Mononuclear cell (primary cell): ENCODE data around the gene MYL6B. TPM values are rescaled to one million over a fixed set of nuclear protein-coding genes. Genes with fewer than 3 reads are reported as not detected.

Experiments used
- H3K27me3 ChIP-seq: 2 replicates; pipeline ENCODE4 v1.6.0; 2011; ENCODE audit warnings: low read length, control low read depth; ENCODE audit not compliant: insufficient read depth
- H3K4me1 ChIP-seq: 2 replicates; pipeline ENCODE4 v1.5.1; 2011; ENCODE audit warnings: mild to moderate bottlenecking, low read length, control low read depth; ENCODE audit not compliant: insufficient read depth
- H3K4me3 ChIP-seq: 2 replicates; pipeline ENCODE4 v1.5.1; 2011; ENCODE audit warnings: mild to moderate bottlenecking, low read length, moderate library complexity
- H3K9me3 ChIP-seq: 2 replicates; pipeline ENCODE4 v1.5.1; 2011; ENCODE audit warnings: low read depth, mild to moderate bottlenecking, control low read depth, low read length
- total RNA-seq: library from RNA; depleted of rRNA; stranded (reverse); fragments of >200 nt; gene quantifications from one replicate; pipeline ENCODE4 v1.2.3, GENCODE V29; 2012

The MYL6B gene
- total RNA-seq, 1 donor = 2.1 TPM

DNA sequence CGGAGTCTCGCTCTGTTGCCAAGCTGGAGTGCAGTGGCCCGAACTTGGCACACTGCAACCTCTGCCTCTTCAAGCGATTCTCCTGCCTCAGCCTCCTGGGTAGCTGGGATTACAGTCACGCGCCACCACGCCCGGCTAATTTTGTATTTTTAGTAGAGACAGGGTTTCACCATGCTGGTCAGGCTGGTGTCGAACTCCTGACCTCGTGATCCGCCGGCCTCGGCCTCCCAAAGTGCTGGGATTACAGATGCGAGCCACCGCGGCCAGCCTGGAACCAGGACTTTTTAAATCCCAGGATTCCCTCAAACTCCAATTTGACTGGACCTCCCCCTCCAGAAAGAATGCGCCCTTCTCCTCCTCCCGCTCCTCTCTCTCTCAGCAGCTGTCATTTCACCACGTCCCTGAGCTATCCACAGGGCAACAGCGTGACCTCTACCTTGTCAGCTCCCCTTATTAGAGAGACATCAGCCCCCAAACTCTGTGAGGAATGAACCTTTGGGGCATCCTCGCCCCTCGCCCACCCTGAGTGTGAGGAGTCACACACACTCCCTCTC, 22.4 kb upstream of the MYL6B start:
- no peaks in the 10 kb centered on the region for H3K27me3 ChIP-seq
- peaks cover 56% of the 10 kb centered on the region for H3K4me1 ChIP-seq
- no peaks in the 10 kb centered on the region for H3K9me3 ChIP-seq
- H3K4me3 ChIP-seq = peak overlapping the region; percentile 79

DNA sequence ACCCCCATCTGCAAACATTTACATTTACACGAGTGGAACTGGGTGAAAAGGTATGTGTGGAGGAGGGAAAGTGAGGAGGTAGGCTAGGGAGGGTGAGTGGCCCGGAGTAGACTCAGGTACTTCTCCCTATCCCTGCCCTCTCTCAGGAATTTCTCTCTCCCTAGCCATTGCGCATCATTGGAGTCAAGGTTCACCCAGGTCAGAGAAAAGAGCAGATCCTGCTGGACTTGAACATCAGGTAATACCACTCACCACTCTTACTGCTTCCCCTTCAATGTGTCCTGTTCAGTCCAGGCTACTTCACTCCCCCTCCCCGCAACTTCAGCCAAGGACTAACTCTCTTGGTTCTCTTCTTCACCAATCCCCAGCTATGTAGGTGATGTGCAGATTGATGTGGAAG, 21.5 kb upstream of the MYL6B start:
- Histone ChIP-seq H3K4me3 (no peak overlapping the region), H3K9me3 (no peaks in the 10 kb centered on the region), H3K4me1 (peaks cover 48% of the 10 kb centered on the region), H3K27me3 (no peaks in the 10 kb centered on the region)

DNA sequence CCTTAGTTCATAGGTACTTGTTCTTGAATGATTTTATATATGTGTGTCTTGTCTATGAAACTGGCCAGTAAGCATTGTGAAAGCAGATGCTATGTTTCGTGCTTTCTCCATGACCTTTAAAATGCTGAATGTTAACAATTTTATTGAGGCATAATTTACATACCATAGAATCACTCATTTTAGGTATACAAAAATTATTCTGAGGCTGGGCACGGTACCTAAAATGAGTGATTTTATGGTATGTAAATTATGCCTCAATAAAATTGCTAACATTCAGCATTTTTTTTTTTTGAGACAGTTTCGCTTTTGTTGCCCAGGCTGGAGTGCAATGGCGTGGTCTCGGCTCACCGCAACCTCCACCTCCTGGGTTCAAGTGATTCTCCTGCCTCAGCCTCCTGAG, 17.5 kb upstream of the MYL6B start:
- no peaks in the 10 kb centered on the region for H3K27me3 ChIP-seq
- peaks cover 47% of the 10 kb centered on the region for H3K4me1 ChIP-seq
- no peak overlapping the region for H3K4me3 ChIP-seq
- no peaks in the 10 kb centered on the region for H3K9me3 ChIP-seq

DNA sequence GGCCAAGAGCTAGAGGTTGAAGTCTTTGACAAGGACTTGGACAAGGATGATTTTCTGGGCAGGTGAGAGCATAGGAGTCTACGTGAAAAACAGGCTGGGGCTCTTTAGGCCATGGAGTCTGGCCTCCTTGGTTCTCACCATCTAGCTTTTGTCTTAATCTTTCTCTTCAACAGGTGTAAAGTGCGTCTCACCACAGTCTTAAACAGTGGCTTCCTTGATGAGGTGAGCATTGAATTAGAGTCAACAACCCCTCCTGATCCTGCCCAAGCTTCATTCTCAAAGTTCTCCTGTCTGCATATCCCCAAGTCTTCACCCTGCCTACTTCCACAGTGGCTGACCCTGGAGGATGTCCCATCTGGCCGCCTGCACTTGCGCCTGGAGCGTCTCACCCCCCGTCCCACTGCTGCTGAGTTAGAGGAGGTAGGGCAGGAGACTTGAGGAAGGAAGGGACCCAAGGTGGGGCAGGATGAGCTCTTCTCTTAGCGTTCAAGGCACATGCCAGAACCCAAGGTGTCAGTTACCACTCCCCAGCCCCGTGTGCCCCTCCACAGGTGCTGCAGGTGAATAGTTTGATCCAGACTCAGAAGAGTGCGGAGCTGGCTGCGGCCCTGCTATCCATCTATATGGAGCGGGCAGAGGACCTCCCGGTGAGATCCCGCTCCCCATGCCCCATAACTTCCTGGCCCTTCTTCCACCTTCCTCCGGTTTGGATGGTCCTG, 14.4 kb upstream of the MYL6B start:
- Histone ChIP-seq H3K4me1 (peaks cover 44% of the 10 kb centered on the region), H3K27me3 (no peaks in the 10 kb centered on the region), H3K4me3 (no peak overlapping the region), H3K9me3 (no peaks in the 10 kb centered on the region)

DNA sequence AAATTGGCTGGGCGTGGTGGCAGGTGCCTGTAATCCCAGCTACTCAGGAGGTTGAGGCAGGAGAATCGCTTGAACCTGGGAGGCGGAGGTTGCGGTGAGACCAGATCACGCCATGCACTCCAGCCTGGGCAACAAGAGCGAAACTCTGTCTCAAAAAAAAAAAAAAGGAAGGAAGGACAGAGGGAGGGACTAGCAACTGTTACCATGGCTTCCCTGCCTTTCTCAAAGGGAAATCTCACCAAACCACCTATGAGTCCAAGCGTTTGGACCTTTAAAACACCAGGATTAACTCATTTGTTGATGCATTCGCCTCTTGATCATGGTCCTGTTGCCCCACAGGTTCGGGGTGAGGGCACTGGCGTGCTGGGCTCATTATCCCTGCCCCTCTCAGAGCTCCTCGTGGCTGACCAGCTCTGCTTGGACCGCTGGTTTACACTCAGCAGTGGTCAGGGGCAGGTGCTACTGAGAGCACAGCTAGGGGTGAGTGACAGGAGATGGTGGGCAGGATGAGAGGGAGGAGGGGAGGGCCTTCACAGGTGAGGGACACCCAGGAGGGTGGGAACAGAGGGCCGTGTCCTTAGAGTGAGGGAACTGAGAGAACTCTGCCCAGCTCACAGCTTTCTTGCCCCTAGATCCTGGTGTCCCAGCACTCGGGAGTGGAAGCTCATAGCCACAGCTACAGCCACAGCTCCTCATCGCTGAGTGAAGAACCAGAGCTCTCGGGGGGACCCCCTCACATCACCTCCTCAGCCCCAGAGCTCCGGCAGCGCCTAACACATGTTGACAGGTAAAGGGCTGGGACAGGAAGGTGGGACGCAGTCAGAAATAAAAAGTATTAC, 10.2 kb upstream of the MYL6B start:
- H3K4me3 ChIP-seq = no peak overlapping the region
- no peaks in the 10 kb centered on the region for H3K9me3 ChIP-seq
- H3K4me1 ChIP-seq = peaks cover 48% of the 10 kb centered on the region
- no peaks in the 10 kb centered on the region for H3K27me3 ChIP-seq

DNA sequence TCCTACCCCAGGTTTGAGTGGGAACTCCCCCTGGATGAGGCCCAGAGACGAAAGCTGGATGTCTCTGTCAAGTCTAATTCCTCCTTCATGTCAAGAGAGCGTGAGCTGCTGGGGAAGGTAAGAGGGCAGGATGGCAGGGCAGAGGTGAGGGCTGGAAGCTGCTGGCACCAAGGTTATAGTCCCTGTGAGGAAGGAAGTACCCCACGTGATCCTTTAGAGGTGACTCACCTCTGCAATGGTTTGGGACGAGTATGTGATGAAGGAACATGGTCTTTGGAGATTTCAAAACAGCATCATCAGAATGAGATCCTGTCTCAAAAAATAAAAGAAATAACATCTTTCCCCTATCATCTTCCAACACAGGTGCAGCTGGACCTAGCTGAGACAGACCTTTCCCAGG, 9.2 kb upstream of the MYL6B start:
- Histone ChIP-seq H3K4me3 (no peak overlapping the region), H3K27me3 (no peaks in the 10 kb centered on the region), H3K9me3 (no peaks in the 10 kb centered on the region), H3K4me1 (peaks cover 39% of the 10 kb centered on the region)

DNA sequence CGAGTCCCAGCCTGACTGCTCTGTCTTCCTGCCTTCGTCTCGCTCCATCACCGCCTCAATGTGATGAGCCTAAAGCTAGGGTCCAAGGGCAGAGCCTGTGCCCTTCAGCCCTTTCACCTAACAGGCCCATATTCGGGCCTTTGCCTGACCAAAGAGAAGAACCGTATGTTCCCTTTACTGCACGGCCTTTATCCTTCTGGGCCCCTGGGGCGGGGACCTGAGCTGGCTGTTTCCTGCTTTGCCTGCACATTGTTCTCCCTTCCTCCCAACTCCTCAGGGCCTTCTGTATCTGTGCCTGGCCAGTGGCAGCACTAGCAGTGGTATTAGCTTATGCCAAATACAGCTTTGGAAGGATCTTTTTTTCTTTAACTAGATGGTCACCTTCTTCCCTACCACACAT, 8.5 kb upstream of the MYL6B start:
- Histone ChIP-seq H3K9me3 (no peaks in the 10 kb centered on the region), H3K27me3 (no peaks in the 10 kb centered on the region), H3K4me1 (peaks cover 32% of the 10 kb centered on the region), H3K4me3 (no peak overlapping the region)

DNA sequence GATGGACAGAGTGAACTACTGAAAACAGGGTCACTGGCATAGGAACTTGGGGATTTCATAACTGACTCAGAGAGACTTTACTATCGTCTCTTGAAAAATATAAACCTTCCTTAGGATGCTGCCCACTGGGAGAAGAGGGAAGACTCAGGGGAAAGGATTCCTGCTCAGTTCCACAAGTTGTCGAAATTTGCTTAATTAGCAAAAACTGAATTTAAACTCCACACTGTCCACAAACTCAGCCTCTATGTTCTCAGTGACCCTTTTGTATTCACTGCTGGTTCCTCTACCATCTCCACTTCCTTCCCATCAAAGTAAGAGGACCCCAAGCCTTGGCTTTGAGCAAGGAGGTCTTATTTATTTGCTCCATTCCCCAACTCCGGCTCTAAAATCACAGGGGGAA, 7.2 kb upstream of the MYL6B start:
- Histone ChIP-seq H3K4me1 (peaks cover 34% of the 10 kb centered on the region), H3K9me3 (no peaks in the 10 kb centered on the region), H3K27me3 (no peaks in the 10 kb centered on the region), H3K4me3 (no peak overlapping the region)

DNA sequence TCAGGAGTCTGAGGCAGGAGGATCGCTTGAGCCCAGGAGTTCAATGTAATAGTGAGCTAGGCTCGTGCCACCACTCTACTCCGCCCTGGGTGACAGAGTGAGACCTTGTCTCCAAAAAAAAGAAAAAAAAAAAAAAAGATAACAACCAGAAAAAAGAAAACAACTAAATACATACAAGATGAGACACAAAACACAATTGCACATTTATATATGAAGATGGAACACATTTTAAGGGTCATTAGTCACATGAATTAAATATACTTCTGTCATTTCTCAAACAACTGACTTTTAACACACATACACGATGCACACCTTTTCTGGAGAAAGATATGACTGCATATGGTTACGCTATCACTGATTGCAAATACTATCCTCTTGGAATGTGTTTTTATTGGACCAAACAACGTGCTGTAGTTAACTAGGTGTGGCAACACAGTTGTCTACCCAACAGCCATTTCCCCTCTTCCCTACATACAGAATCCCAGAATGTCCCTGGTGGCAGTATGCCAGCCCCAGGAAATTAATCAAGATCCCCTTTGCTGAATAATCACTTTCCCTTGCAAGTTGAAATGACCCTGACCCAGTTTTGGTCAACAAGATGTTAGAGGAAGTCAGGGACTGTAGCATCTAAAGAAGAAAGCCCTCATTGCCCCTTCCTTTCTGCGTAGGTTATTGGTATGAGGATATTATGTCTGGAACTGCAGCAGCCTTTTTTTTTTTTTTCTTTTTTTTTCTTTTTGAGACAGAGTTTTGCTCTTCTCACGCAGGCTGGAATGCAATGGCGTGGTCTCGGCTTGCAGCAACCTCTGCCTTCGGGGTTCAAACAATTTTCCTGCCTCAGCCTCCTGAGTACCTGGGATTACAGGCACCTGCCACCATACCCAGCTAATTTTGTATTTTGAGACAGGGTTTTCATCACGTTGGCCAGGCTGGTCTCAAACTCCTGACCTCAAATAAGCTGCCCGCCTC, 5.6 kb upstream of the MYL6B start:
- no peak overlapping the region for H3K4me3 ChIP-seq
- H3K27me3 ChIP-seq = no peaks in the 10 kb centered on the region
- H3K4me1 ChIP-seq = peaks cover 44% of the 10 kb centered on the region
- no peaks in the 10 kb centered on the region for H3K9me3 ChIP-seq

DNA sequence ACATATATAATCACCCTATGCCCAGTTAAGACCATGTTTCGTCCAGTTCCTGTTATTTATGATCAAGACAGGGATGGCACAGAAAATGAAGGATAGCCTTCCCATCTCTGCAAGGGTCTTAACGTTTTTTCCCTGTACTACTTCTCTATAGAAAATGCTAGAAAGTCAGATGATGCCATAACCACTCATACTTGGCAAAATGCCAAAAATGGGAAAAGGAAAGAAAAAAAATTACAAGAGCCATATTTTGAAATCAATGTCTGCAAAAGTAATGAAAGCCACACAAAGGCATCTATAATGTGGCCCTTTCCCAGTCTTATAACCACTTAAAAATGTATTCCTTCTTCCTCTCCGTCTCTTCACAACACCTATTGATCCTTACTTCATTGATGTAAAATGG, 1.8 kb upstream of the MYL6B start:
- peaks cover 32% of the 10 kb centered on the region for H3K4me1 ChIP-seq

DNA sequence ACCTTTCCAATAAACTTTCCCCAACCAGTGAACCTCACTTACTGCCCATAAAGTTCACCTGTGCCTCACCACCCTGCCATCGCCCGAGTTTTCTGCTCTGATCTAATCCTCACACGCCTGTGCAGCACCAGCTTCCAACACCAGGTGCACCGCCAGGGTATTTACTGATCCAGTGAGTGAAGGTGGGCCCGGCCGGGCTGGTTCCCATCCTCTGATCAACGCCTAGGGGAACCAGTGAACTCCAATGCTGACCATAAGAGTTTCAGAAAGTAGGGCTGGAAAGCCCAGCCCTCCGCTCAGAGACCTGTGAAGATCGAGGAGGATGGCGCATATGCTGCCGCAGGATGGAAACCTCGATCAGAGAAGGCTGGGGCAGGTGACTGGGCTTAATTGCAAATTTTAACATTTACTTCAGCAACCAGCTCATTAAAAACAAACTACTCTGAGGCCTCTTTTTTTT, 685 bp upstream of the MYL6B start:
- Histone ChIP-seq H3K4me1 (peaks cover 34% of the 10 kb centered on the region), H3K9me3 (no peaks in the 10 kb centered on the region), H3K4me3 (peak overlapping the region; percentile 71), H3K27me3 (no peaks in the 10 kb centered on the region)

More for the DNA sequence above, 1.8 kb upstream of the MYL6B start:
- H3K4me3 ChIP-seq = no peak overlapping the region
- no peaks in the 10 kb centered on the region for H3K27me3 ChIP-seq
- no peaks in the 10 kb centered on the region for H3K9me3 ChIP-seq

DNA sequence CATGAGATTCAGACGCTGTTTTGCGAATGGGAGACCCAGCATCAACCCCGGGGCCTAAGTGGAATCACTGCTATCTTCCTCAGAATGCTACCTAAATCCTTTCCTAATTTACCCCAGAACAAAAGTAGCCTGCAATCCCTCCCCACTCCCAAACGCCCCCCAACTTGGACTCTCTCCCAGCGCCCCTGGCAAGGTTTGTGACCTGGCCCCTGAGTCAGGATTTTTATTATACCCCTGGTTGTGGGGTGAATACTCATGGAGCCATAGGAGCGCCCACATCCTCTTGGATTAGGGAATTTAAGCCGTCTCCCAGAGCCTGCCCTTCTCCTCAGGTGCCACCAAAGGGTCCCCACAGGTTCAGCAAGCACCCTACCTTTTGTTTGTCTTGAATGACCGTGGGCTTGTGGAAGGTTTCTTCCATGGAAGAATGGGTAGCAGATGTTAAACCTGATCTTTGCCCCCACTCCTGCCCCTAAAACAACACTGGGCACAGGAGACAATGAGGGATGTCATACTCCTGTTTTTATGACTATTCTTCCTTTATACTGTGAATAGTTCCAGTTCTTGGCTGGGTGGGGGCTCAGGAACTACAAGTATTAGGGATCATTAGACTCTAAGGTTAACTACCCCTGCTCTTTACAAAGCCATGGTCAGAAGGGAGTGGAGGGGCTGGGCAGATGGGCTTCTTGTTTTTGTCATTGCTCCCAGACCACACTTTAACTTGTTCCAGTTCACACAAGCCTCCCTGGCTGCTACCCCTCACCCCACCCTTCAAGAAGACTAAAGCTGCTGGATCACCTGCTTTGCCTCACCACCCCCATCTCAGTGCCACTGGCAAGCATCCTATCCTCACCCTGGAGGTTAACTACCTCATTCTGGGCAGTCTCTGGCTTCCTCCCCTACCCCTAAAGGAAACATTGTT, 630 bp downstream of the MYL6B start:
- peaks cover 45% of the 10 kb centered on the region for H3K4me1 ChIP-seq
- peak overlapping the region; percentile 71 for H3K4me3 ChIP-seq
- H3K27me3 ChIP-seq = no peaks in the 10 kb centered on the region
- no peaks in the 10 kb centered on the region for H3K9me3 ChIP-seq

DNA sequence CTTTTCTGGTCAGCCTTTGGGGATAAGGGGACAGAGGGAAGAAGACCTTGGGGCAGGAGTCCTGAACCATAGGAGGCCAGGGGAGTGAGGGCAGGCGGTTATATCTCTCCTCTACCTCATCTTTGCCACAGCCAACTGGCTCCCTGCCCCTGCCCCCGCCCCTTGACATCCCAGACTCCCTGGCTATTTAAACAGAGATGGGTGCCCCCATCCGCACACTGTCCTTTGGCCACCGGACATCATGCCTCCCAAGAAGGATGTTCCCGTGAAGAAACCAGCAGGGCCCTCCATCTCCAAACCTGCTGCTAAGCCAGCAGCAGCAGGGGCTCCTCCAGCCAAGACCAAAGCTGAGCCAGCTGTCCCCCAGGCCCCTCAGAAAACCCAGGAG, 1.3 kb downstream of the MYL6B start:
- no peaks in the 10 kb centered on the region for H3K9me3 ChIP-seq
- H3K27me3 ChIP-seq = no peaks in the 10 kb centered on the region
- peaks cover 45% of the 10 kb centered on the region for H3K4me1 ChIP-seq
- no peak overlapping the region for H3K4me3 ChIP-seq
